ENCODE results near the gene AVL9.
"Not testable (repeated sequence)": the region's sequence is repeated elsewhere in the genome, so short reads cannot be mapped to it uniquely, and the experiment has no call there.

Gene AVL9

GRCh38 chr7:32591938-32592337 is 96.6 kb downstream of the AVL9 start:
- H4K20me1 ChIP-seq (ENCODE audit: insufficient read depth), result no peaks in the 10 kb centered on the region
- H3K4me3 ChIP-seq (IDR thresholded peaks at IDR 0.05; ENCODE audit: insufficient read depth, low read depth, low read length), result no peak overlapping the region
- peaks cover 19% of the 10 kb centered on the region for H3K4me1 ChIP-seq (ENCODE audit: low read depth, poor library complexity, severe bottlenecking)
- TF ChIP-seq CTCF (conservative IDR thresholded peaks at IDR 0.05; ENCODE audit: low read depth, low read length), result no peak
- no peak overlapping the region for H3K27ac ChIP-seq
- H3K36me3 ChIP-seq (ENCODE audit: insufficient read depth), result no peaks in the 10 kb centered on the region
- no peak overlapping the region for H3K9ac ChIP-seq
- H2AFZ ChIP-seq (ENCODE audit: low read depth), result no peak overlapping the region
- no peaks in the 10 kb centered on the region for H3K27me3 ChIP-seq (ENCODE audit: insufficient read depth, low read depth)
- H3K4me2 ChIP-seq, result no peak overlapping the region
- H3K79me2 ChIP-seq (ENCODE audit: insufficient read depth, low read depth), result no peaks in the 10 kb centered on the region

GRCh38 chr7:32592701-32593100 is 97.4 kb downstream of the AVL9 start:
- Histone ChIP-seq H3K9ac (no peak overlapping the region), H3K79me2 (ENCODE audit: insufficient read depth, low read depth) (no peaks in the 10 kb centered on the region), H3K4me3 (IDR thresholded peaks at IDR 0.05; ENCODE audit: insufficient read depth, low read depth, low read length) (no peak overlapping the region), H3K27ac (no peak overlapping the region), H3K36me3 (ENCODE audit: insufficient read depth) (no peaks in the 10 kb centered on the region), H2AFZ (ENCODE audit: low read depth) (no peak overlapping the region), H3K4me2 (no peak overlapping the region), H4K20me1 (ENCODE audit: insufficient read depth) (no peaks in the 10 kb centered on the region), H3K4me1 (ENCODE audit: low read depth, poor library complexity, severe bottlenecking) (peaks cover 17% of the 10 kb centered on the region), H3K27me3 (ENCODE audit: insufficient read depth, low read depth) (no peaks in the 10 kb centered on the region)
- no peak for TF ChIP-seq CTCF (conservative IDR thresholded peaks at IDR 0.05; ENCODE audit: low read depth, low read length)

GRCh38 chr7:32594965-32595490 is 99.7 kb downstream of the AVL9 start:
- H3K27ac ChIP-seq, result no peak overlapping the region
- no peak for TF ChIP-seq CTCF (conservative IDR thresholded peaks at IDR 0.05; ENCODE audit: low read depth, low read length)

GRCh38 chr7:32601196-32601595 is 105.9 kb downstream of the AVL9 start:
- not testable (repeated sequence) for H3K36me3 ChIP-seq (ENCODE audit: insufficient read depth); H3K27me3 ChIP-seq (ENCODE audit: insufficient read depth, low read depth); H3K4me3 ChIP-seq (IDR thresholded peaks at IDR 0.05; ENCODE audit: insufficient read depth, low read depth, low read length); H4K20me1 ChIP-seq (ENCODE audit: insufficient read depth); H3K27ac ChIP-seq; H3K4me2 ChIP-seq; H2AFZ ChIP-seq (ENCODE audit: low read depth); H3K79me2 ChIP-seq (ENCODE audit: insufficient read depth, low read depth); H3K4me1 ChIP-seq (ENCODE audit: low read depth, poor library complexity, severe bottlenecking); H3K9ac ChIP-seq

More at GRCh38 chr7:32594965-32595490, 99.7 kb downstream of the AVL9 start:
- Histone ChIP-seq H3K4me1 (ENCODE audit: low read depth, poor library complexity, severe bottlenecking) (no peaks in the 10 kb centered on the region), H3K27me3 (ENCODE audit: insufficient read depth, low read depth) (no peaks in the 10 kb centered on the region), H3K36me3 (ENCODE audit: insufficient read depth) (no peaks in the 10 kb centered on the region), H3K9ac (no peak overlapping the region), H3K79me2 (ENCODE audit: insufficient read depth, low read depth) (no peaks in the 10 kb centered on the region), H3K4me2 (no peak overlapping the region), H2AFZ (ENCODE audit: low read depth) (no peak overlapping the region), H4K20me1 (ENCODE audit: insufficient read depth) (no peaks in the 10 kb centered on the region), H3K4me3 (IDR thresholded peaks at IDR 0.05; ENCODE audit: insufficient read depth, low read depth, low read length) (no peak overlapping the region)

GRCh38 chr7:32602470-32602869 is 107.2 kb downstream of the AVL9 start:
- Histone ChIP-seq H4K20me1 (ENCODE audit: insufficient read depth) (no peaks in the 10 kb centered on the region), H2AFZ (ENCODE audit: low read depth) (no peak overlapping the region), H3K4me2 (no peak overlapping the region), H3K4me1 (ENCODE audit: low read depth, poor library complexity, severe bottlenecking) (no peaks in the 10 kb centered on the region), H3K36me3 (ENCODE audit: insufficient read depth) (no peaks in the 10 kb centered on the region), H3K27me3 (ENCODE audit: insufficient read depth, low read depth) (no peaks in the 10 kb centered on the region), H3K27ac (no peak overlapping the region), H3K4me3 (IDR thresholded peaks at IDR 0.05; ENCODE audit: insufficient read depth, low read depth, low read length) (no peak overlapping the region), H3K79me2 (ENCODE audit: insufficient read depth, low read depth) (no peaks in the 10 kb centered on the region), H3K9ac (no peak overlapping the region)
- TF ChIP-seq CTCF (conservative IDR thresholded peaks at IDR 0.05; ENCODE audit: low read depth, low read length), result no peak

GRCh38 chr7:32603492-32603891 is 108.2 kb downstream of the AVL9 start:
- H3K36me3 ChIP-seq (ENCODE audit: insufficient read depth); H3K27ac ChIP-seq; H3K4me1 ChIP-seq (ENCODE audit: low read depth, poor library complexity, severe bottlenecking); H2AFZ ChIP-seq (ENCODE audit: low read depth); H3K4me3 ChIP-seq (IDR thresholded peaks at IDR 0.05; ENCODE audit: insufficient read depth, low read depth, low read length); H4K20me1 ChIP-seq (ENCODE audit: insufficient read depth); H3K79me2 ChIP-seq (ENCODE audit: insufficient read depth, low read depth); H3K27me3 ChIP-seq (ENCODE audit: insufficient read depth, low read depth); H3K9ac ChIP-seq; H3K4me2 ChIP-seq: not testable (repeated sequence)

- not testable (repeated sequence) for H3K4me3 ChIP-seq (IDR thresholded peaks at IDR 0.05; ENCODE audit: insufficient read depth, low read depth, low read length); H3K27me3 ChIP-seq (ENCODE audit: insufficient read depth, low read depth); H3K36me3 ChIP-seq (ENCODE audit: insufficient read depth); H2AFZ ChIP-seq (ENCODE audit: low read depth); H3K79me2 ChIP-seq (ENCODE audit: insufficient read depth, low read depth); H3K27ac ChIP-seq; H3K9ac ChIP-seq; H3K4me2 ChIP-seq; H4K20me1 ChIP-seq (ENCODE audit: insufficient read depth); H3K4me1 ChIP-seq (ENCODE audit: low read depth, poor library complexity, severe bottlenecking)
Measured at GRCh38 chr7:32604047-32604446, 108.8 kb downstream of the AVL9 start.
